Stomach smooth muscle (tissue), 2 donors: ENCODE data around the gene NECAB2.

Experiments used
- H3K27ac ChIP-seq: one replicate; pipeline ENCODE4 v1.7.0; 2013; ENCODE audit warnings: mild to moderate bottlenecking, low read length, inconsistent platforms
- H3K27me3 ChIP-seq, 2 donors: one replicate each; pipeline ENCODE4 v1.7.0; 2013; ENCODE audit warnings: low read length in 2 of 2; ENCODE audit not compliant: insufficient read depth in 2 of 2, control insufficient read depth in 1 of 2
- H3K36me3 ChIP-seq, 2 donors: one replicate each; pipeline ENCODE4 v1.7.0; 2013; ENCODE audit warnings: low read length in 2 of 2; ENCODE audit not compliant: control insufficient read depth in 2 of 2, insufficient read depth in 2 of 2
- H3K4me1 ChIP-seq: one replicate; pipeline ENCODE4 v1.7.0; 2013; ENCODE audit warnings: low read length; ENCODE audit not compliant: control insufficient read depth, insufficient read depth
- H3K4me3 ChIP-seq, 2 donors: one replicate each; pipeline ENCODE4 v1.7.0; 2013; ENCODE audit warnings: low read length in 2 of 2
- H3K9ac ChIP-seq, 2 donors: one replicate each; pipeline ENCODE4 v1.7.0; 2013; ENCODE audit warnings: low read length in 2 of 2, mild to moderate bottlenecking in 1 of 2
- H3K9me3 ChIP-seq, 2 donors: one replicate each; pipeline ENCODE4 v1.7.0; 2013; ENCODE audit warnings: low read length in 2 of 2; ENCODE audit not compliant: control insufficient read depth in 2 of 2
- donor health status: healthy.
- donor health status: Pancreatic carcinoma.

The NECAB2 gene

GRCh38 chr16:84048871-84049270 lies 80.8 kb downstream of the NECAB2 start:
- no peaks in the 10 kb centered on the region for H3K9me3 ChIP-seq
- no peaks in the 10 kb centered on the region for H3K4me1 ChIP-seq
- no peaks in the 10 kb centered on the region for H3K27me3 ChIP-seq
- no peak overlapping the region for H3K27ac ChIP-seq
- H3K36me3 ChIP-seq, result peaks cover 17 to 21% of the 10 kb centered on the region in 2 donors
- no peak overlapping the region for H3K9ac ChIP-seq
- H3K4me3 ChIP-seq, result no peak overlapping the region

GRCh38 chr16:84049403-84050060 lies 81.5 kb downstream of the NECAB2 start:
- Histone ChIP-seq H3K27me3 (no peaks in the 10 kb centered on the region), H3K4me3 (no peak overlapping the region), H3K4me1 (no peaks in the 10 kb centered on the region), H3K27ac (no peak overlapping the region), H3K36me3 (peaks cover 22 to 25% of the 10 kb centered on the region in 2 donors), H3K9ac (no peak overlapping the region), H3K9me3 (no peaks in the 10 kb centered on the region)

- no peak overlapping the region for H3K4me3 ChIP-seq
- H3K36me3 ChIP-seq, result peaks cover 28 to 30% of the 10 kb centered on the region in 2 donors
Observed at GRCh38 chr16:84050316-84050715, 82.3 kb downstream of the NECAB2 start.

GRCh38 chr16:84052071-84052622 lies 84.1 kb downstream of the NECAB2 start:
- no peaks in the 10 kb centered on the region for H3K9me3 ChIP-seq
- peaks cover 31 to 45% of the 10 kb centered on the region in 2 donors for H3K36me3 ChIP-seq
- no peak overlapping the region for H3K9ac ChIP-seq
- no peaks in the 10 kb centered on the region for H3K27me3 ChIP-seq
- no peak overlapping the region for H3K4me3 ChIP-seq
- H3K4me1 ChIP-seq, result peaks cover 11% of the 10 kb centered on the region
- no peak overlapping the region for H3K27ac ChIP-seq

More at GRCh38 chr16:84050316-84050715, 82.3 kb downstream of the NECAB2 start:
- no peak overlapping the region for H3K27ac ChIP-seq
- no peak overlapping the region for H3K9ac ChIP-seq
- H3K9me3 ChIP-seq, result no peaks in the 10 kb centered on the region
- peaks cover 1% of the 10 kb centered on the region for H3K4me1 ChIP-seq
- H3K27me3 ChIP-seq, result no peaks in the 10 kb centered on the region
